NCI-H526 (cell line): Measurements from ENCODE around the gene KIAA0586.
"Not testable (repeated sequence)": the region's sequence is repeated elsewhere in the genome, so short reads cannot be mapped to it uniquely, and the experiment has no call there.

Source experiments
- DNase-seq, 2 experiments: peaks; one replicate each; lab custom pipeline; 2025; lab: John Stamatoyannopoulos, UW

KIAA0586 gene

DNA sequence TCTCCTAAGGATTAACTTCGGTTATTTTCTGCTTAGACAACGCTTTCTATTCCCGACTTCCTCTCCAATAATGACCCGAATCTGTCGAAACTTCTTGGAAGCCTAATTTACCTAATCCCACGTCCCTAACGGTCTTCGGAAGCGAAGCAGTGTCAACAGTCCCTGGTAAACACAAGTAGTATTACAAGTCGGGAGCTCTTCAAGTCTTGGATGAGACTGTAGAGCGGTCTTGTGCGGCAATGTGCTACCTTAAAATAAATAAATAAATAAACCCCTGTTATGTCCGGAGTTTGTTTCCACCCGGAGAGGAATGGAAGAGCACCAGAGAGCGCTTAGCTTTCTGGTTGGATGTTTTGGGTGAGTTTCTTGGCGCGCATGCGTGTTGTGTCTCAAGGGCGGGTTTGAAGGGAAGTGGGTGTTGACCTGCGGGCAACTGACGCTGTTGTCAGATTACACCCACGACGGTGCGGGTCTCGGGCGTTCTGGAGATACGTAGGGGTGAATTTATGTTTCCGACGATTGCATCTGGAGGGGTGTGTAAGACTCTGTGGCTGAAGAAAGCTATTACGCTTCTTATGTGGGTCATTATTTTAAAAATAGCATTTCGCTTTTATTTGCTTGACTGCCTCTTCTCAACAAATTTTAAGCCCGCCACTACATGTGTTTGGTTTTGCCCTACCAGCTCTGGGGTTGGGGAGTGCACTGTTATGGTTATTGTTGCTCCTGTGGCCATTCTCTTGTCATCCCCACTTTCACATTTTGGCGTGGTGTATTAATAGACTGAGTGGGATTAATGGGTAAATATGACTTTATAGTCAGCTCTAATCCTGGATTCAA lies at the start of gene KIAA0586, which contains the start of gene TIMM9:
Gene KIAA0586, plus strand, starts transcription at position 439 of the 837 bp plus-strand sequence. CDS start 546 bp downstream, outside the sequence.
Gene TIMM9, minus strand, starts transcription at position 251 of the 837 bp plus-strand sequence. CDS start 15,586 bp downstream, outside the sequence.
- peak; percentile 98 for DNase-seq

DNA sequence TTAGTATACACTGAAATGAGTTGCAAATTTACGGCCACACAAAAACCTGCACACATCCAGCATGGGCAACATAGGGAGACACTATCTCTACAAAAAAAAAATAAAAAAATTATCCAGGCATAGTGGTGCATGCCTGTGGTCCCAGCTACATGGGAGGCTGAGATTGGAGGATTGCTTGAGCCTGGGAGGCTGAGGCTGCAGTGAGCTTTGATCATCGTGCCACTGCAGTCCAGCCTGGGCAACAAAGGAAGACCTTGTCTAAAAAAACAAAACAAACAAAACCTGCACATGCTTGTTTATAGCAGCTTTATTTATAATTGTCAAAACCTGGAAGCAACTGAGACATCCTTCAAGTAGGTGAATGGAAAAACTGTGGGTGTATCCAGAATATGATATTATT lies 36.7 kb upstream of the KIAA0586 start:
- DNase-seq = no peak

DNA sequence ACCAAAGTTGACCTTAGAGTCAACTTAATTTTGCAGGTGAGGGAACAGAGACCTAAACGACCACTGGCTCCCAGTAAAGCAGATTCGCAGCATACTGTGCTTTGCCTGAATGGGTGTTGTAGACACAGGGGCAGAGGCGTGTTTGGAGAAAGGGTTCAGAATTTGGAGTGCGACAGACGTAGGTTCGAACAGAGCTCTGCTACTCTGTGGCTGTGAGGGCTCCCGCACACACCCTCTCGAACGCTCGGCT lies 32.0 kb upstream of the KIAA0586 start:
- no peak for DNase-seq

DNA sequence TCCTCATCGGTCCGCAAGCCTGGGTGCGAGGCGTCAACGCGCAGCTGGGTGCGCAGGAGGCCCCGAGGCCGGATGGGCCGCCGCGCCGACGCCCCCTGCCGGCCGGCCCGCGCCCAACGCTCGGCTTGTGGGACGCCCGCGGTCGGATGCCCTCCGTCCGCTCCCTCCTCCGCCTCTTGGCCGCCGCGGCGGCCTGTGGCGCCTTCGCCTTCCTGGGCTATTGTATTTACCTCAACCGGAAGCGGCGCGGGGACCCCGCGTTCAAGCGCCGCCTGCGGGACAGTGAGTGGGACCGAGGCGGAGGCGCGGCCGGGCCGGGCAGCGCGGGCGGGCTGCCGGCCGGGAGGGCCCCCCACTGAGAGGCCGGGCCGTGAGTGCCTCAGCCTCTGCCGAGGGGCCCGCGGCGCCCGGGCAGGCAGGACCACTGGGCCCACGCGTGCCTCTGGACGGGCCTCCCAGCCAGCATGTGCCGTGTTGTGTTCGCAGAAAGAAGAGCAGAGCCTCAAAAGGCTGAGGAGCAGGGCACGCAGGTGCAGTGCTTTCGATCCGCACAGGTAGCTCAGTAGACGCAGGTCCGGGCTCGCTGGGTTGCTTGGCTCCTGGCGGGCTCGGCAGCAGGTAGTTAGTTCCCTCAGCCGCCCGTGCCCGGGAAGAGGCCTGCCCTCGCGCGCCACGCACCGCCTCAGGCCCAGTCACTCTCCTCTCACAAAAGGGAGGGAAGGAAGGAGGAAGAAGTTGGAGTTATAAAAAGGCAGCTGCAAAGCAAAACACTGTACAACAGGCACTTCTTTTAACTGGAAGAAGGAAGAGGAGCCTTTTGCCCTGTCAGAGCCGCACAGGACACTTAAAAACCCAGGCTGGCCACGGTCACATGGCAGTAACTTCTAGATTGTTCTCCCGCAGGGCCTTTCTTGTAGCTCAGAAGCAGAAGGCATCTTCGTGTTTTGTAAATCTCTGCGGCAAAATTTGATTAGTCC lies 31.4 kb upstream of the KIAA0586 start, which contains the start of gene TOMM20L:
Gene TOMM20L, plus strand, starts transcription at position 119 of the 977 bp plus-strand sequence. Its CDS starts 28 bp downstream, at position 147.
- peak; percentile 51 to 85 for DNase-seq

- DNase-seq = no peak
These were observed 30.4 kb upstream of the KIAA0586 start for GRCh38 chr14:58397156-58397555.

DNA sequence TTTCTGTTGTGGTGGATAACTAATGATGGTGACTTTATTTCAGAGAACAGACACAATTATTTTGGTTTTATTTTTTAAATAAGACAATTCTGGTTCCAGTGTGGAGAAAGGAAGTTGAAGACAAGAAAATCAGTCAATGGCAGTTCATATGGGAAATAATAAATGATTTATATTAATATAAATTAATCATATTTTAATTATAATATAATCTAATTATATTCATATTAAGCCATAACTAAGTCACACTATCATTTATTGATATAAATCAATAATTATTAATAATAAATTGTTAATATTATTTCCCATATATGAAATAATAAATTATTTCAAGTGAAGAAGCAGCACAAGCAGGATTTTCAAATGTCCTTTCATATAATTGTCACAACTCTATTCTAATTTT lies 29.0 kb upstream of the KIAA0586 start:
- no peak for DNase-seq

GRCh38 chr14:58398895-58399294 lies 28.6 kb upstream of the KIAA0586 start:
- no peak for DNase-seq

DNA sequence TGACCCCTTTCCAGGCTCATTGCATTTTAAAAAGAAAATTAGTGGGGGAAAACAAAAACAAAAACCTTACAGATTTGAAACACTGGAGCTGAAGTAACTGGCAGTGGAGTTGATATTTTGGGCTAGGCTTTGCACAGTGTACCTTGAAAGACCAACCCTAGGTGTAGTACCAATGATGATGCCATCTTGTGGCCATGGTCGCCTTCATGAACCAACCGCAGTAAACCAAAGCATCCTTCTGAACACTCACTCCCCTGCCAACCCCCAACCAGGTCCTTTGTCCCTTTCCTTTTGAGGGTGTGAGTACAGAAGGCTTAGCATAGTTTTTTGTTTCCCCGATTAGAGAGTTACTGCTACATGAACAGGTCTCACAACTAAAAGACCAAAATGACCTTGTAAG lies 25.9 kb upstream of the KIAA0586 start:
- peak in 1 of 2 experiments; percentile 9 for DNase-seq

GRCh38 chr14:58408681-58409215 lies 18.8 kb upstream of the KIAA0586 start:
- no peak for DNase-seq

DNA sequence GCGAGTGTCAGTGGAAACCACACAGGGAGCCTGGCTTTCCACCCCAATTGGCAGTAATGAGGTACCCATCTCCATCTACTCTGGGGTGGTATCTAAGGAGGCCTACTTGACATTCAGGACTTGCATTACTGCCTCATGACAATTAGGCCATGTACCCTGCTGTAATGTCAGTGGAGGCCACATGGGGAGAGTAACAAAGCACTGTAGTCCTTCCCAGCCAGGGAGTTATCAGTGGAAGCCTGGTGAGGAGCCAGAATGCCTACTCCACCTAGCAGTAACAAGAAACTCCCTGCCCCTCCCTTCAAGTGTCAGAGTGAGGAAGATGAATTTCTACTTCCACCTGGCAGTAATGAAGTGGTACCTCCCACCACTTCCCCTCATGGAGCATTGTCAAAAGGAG lies 12.7 kb upstream of the KIAA0586 start:
- DNase-seq = no peak

GRCh38 chr14:58415636-58416547 lies 11.6 kb upstream of the KIAA0586 start:
- no peak for DNase-seq

- not testable (repeated sequence) for DNase-seq
These were observed 10.6 kb upstream of the KIAA0586 start for GRCh38 chr14:58416934-58417333.

GRCh38 chr14:58426670-58427280 lies 744 bp upstream of the KIAA0586 start:
- DNase-seq = peak; percentile 70 to 80

DNA sequence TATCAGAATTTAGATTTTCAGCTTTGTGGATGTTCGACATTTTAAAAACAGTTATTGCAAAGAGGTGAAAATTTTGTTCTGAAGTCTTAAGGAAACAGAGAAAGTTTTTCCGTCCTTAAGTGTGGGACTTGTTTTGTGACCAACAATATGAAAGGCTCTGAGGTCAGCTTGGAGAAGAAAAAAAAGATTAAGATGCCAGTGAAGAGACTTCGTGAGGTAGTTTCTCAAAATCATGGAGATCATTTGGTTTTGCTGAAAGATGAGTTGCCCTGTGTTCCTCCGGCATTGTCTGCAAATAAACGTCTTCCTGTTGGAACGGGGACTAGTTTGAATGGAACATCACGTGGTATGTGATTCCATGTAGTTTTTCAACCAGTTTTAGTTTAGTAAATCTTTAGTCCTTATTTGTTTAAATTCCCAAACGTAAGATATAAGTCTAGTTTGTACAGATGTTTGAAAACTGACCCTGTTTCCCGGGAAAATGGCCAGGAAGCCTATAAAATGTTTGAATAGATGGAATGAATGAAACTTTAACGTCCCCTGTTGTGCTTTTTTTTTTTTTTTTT lies 682 bp downstream of the KIAA0586 start:
- peak; percentile 44 to 56 for DNase-seq

- DNase-seq = no peak
These were observed 2.6 kb downstream of the KIAA0586 start for GRCh38 chr14:58430156-58430555.

DNA sequence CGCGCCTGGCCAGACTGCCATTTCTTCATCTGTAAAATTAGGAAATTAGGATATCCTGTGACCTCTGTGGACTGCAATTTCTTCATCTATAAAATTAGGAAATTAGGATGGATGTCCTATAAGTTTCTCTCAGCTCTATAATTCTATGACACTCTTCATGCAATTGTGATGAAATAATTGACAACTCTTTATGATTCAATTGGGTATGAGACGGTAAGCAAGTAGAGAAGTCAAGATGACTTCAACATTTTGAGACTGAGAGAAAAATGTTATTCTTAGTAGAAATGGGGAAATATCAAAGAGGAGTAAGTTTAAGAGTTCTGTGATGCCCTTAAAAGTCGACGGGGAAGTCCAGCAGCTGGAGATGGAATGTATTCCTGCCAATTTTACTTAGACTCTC lies 12.0 kb downstream of the KIAA0586 start:
- no peak for DNase-seq

GRCh38 chr14:58444627-58445026 lies 17.1 kb downstream of the KIAA0586 start:
- DNase-seq = no peak

DNA sequence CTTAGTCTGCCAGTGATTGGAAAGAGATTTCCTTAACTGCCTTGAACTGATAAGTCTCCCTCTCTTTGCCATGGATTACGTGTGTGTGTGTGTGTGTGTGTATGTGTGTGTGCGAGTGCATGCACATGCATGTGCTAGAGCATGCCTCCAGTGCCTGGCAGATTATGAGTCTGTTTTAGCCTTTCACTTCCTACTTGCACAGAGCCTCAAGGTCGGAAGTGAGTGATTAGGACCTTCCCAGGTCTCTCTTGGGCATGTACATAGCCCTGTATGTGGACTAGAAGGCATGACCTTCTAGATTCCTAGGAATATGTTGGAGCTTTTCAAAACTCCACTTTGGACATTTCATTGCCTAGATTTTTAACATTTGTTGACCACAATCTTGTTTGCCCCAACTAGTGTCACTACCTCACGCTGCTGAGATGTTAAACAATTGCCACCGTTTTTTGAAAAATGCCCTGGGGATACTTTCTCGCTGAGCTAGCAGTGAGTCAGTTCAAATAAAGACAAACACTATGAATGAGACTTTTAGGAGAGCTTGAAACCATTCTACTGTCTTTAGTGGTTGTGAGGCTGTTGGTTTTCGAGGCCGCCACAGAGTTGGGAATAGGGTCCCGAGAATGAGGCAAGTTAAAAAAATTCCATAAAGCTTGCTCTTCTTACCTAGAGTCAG lies 28.2 kb downstream of the KIAA0586 start:
- no peak for DNase-seq

DNA sequence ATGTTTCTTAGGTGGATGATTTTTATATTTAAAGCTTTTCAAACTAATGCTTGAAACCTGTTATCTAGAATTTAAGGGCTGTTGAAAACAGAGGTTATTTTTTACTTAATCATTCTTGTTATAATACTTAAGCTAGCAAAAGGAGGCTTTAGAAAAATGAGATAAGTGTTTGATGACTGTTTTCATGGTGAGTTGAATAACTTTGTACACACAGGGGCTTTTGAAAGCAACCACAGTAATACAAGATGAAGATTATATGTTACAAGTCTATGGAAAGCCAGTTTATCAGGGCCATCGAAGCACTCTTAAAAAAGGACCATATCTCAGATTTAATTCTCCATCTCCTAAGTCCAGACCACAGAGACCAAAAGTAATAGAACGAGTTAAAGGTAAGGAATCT lies 33.3 kb downstream of the KIAA0586 start:
- no peak for DNase-seq

DNA sequence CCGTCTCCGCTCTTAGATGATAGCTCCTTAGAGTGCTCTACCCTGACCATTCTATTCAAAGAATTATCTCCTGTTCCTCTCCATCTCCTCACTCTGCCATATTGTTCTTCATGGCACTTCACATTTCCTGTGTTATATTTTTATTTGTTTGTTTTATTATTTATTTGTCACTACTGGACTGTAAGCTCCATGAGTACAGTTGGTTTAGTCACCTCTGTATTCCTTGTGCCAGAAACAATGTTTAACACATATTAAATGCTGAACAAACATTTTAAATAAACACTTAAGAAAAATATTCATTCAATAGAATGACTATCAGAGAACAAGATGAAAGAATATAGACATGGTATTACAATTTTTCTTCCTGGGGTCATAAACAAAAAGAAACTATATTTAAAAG lies 35.6 kb downstream of the KIAA0586 start:
- no peak for DNase-seq
